Keratinocyte (primary cell): Measurements from ENCODE around the gene CREB3L2. TPM values are rescaled to one million over a fixed set of nuclear protein-coding genes. Genes with fewer than 3 reads are reported as not detected.
"Not testable (repeated sequence)": the region's sequence is repeated elsewhere in the genome, so short reads cannot be mapped to it uniquely, and the experiment has no call there.

Experiments
- DNase-seq: peaks from one replicate; pipeline ENCODE4 v3.0.0-alpha.2; 2011; ENCODE audit warnings: low read depth, missing footprints, low spot score
- FAIRE-seq: peaks from 2 replicates; lab custom pipeline; 2011; peaks lifted over from hg19 to GRCh38; lab: Jason Lieb, UNC
- H2AFZ ChIP-seq: 2 replicates; pipeline ENCODE4 v1.6.0; 2012; ENCODE audit warnings: low read length, control low read depth, inconsistent platforms; ENCODE audit not compliant: control insufficient read depth
- H3K27ac ChIP-seq: 2 replicates; pipeline ENCODE4 v1.5.1; 2011; ENCODE audit warnings: low read length; ENCODE audit not compliant: control insufficient read depth, insufficient read depth
- H3K27me3 ChIP-seq: 3 replicates; pipeline ENCODE4 v1.6.0; 2011; ENCODE audit warnings: low read length; ENCODE audit not compliant: control insufficient read depth, insufficient read depth; ENCODE audit errors: extremely low read depth
- H3K36me3 ChIP-seq, 2 experiments: 2 replicates in 1 of 2; 3 replicates in 1 of 2; pipeline ENCODE4 v1.5.1; 2011; ENCODE audit warnings: low read length in 2 of 2, mild to moderate bottlenecking in 1 of 2; ENCODE audit not compliant: control insufficient read depth in 2 of 2, insufficient read depth in 2 of 2; ENCODE audit errors: extremely low read depth in 1 of 2
- H3K4me1 ChIP-seq: 3 replicates; pipeline ENCODE4 v1.5.1; 2011; ENCODE audit warnings: low read length; ENCODE audit not compliant: control insufficient read depth, insufficient read depth; ENCODE audit errors: extremely low read depth
- H3K4me2 ChIP-seq: 3 replicates; pipeline ENCODE4 v1.6.0; 2011; ENCODE audit warnings: low read depth, low read length; ENCODE audit not compliant: control insufficient read depth, insufficient read depth; ENCODE audit errors: extremely low read depth
- H3K4me3 ChIP-seq, 3 experiments: fragments of 200-600 bp in 1 of 3; sonication (generic) in 1 of 3; 2 replicates in 2 of 3; 3 replicates in 1 of 3; pipeline ENCODE4 v1.5.1; 2011 to 2016; ENCODE audit warnings: low read length in 3 of 3, mild to moderate bottlenecking in 3 of 3, control low read depth in 2 of 3, inconsistent platforms in 1 of 3, low read depth in 1 of 3, mixed read lengths in 1 of 3, mixed run types in 1 of 3, moderate library complexity in 1 of 3; ENCODE audit not compliant: control insufficient read depth in 2 of 3, insufficient read depth in 2 of 3; ENCODE audit errors: extremely low read depth in 1 of 3
- H3K79me2 ChIP-seq: 2 replicates; pipeline ENCODE4 v1.6.0; 2012; ENCODE audit warnings: low read length; ENCODE audit not compliant: control insufficient read depth, insufficient read depth
- H3K9ac ChIP-seq: 3 replicates; pipeline ENCODE4 v1.6.0; 2011; ENCODE audit warnings: low read length; ENCODE audit not compliant: control insufficient read depth, insufficient read depth; ENCODE audit errors: extremely low read depth
- H3K9me1 ChIP-seq: 3 replicates; pipeline ENCODE4 v1.6.0; 2011; ENCODE audit warnings: low read length; ENCODE audit not compliant: control insufficient read depth, insufficient read depth; ENCODE audit errors: extremely low read depth
- H3K9me3 ChIP-seq: 2 replicates; pipeline ENCODE4 v1.5.1; 2012; ENCODE audit warnings: low read depth, low read length; ENCODE audit not compliant: control insufficient read depth
- H4K20me1 ChIP-seq: 3 replicates; pipeline ENCODE4 v1.6.0; 2011; ENCODE audit warnings: low read length; ENCODE audit not compliant: control insufficient read depth, insufficient read depth; ENCODE audit errors: extremely low read depth
- CTCF ChIP-seq, 3 experiments: IDR thresholded peaks in 1 of 3; conservative IDR thresholded peaks in 1 of 3; optimal IDR thresholded peaks in 1 of 3; 2 replicates in 2 of 3; 3 replicates in 1 of 3; pipeline versions ENCODE3 to v1.5.1; 2011; ENCODE audit warnings: low read length in 3 of 3, mild to moderate bottlenecking in 3 of 3, moderate library complexity in 2 of 3, control low read depth in 1 of 3, inconsistent platforms in 1 of 3; ENCODE audit not compliant: insufficient read depth in 2 of 3; ENCODE audit errors: extremely low read depth in 1 of 3
- EZH2 ChIP-seq: IDR thresholded peaks from one replicate; pipeline ENCODE4 v1.6.1; 2012; ENCODE audit warnings: inconsistent platforms, mild to moderate bottlenecking, low read length, moderate library complexity
- dilution Hi-C: fragments of 300-500 bp; cut with MboI; formaldehyde crosslinking; loops from one replicate; pipeline ENCODE4 v1.7.0; 2020; ENCODE audit warnings: low sequenced_read_pairs; ENCODE audit not compliant: extremely low pct_ligation_motif_present
- polyA plus RNA-seq, 5 experiments: library from polyadenylated mRNA; depleted of rRNA in 3 of 5; stranded (reverse) in 3 of 5; stranded (forward) in 1 of 5; unstranded in 1 of 5; fragments of >200 nt; gene quantifications; 1 replicate in 1 of 5; 2 replicates in 3 of 5; 3 replicates in 1 of 5; pipeline versions ENCODE4 v1.2.1 to v1.2.3, GENCODE V29; 2011 to 2012; ENCODE audit warnings: missing spikeins in 2 of 5, low read depth in 1 of 5, low replicate concordance in 1 of 5

Gene CREB3L2
- polyA plus RNA-seq, 1 donor (not counting 4 experiments of a cell fraction or from before 2014, with no cell fraction given), result 12.8 TPM

- no peak overlapping the region for H3K4me3 ChIP-seq
- FAIRE-seq (no peak), DNase-seq (no peak)
- H4K20me1 ChIP-seq, result no peaks in the 10 kb centered on the region
- H3K4me1 ChIP-seq, result no peaks in the 10 kb centered on the region
- no peak overlapping the region for H3K9ac ChIP-seq
- no peak overlapping the region for H2AFZ ChIP-seq
- H3K27ac ChIP-seq, result no peak overlapping the region
- H3K4me2 ChIP-seq, result no peak overlapping the region
- no peaks in the 10 kb centered on the region for H3K9me1 ChIP-seq
- H3K27me3 ChIP-seq, result no peaks in the 10 kb centered on the region
- no peaks in the 10 kb centered on the region for H3K79me2 ChIP-seq
- no peak for TF ChIP-seq EZH2
- no peak for TF ChIP-seq CTCF (optimal IDR thresholded peaks at IDR 0.05 in 1 of 3, IDR thresholded peaks at IDR 0.05 in 1 of 3, conservative IDR thresholded peaks at IDR 0.05 in 1 of 3; ENCODE audit: extremely low read depth in 1 of 3, insufficient read depth in 2 of 3, low read length in 3 of 3)
- H3K36me3 ChIP-seq, result no peaks in the 10 kb centered on the region
- H3K9me3 ChIP-seq, result no peaks in the 10 kb centered on the region
- dilution Hi-C loops, result no loop called here
Measured at GRCh38 chr7:138015096-138015495, 13.2 kb upstream of the CREB3L2 start.

DNA sequence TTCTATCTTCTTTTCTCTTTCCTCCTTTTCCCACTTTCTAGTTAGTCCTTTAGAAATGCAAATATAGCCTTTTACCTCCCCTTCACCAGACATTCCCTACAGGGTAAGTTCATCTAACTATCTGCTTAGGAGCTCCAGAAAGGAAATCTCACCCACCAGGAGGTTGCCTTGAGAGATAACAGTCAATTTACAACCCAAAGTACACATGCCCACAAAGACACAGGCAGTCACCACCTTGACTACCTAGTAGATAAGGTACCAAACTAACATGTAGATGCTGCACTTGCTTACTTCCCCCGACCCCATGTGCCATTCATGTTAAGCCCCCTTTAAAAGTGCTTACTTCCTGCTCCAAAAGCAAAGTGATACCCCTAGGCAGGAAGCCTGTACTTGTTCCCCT is 12.8 kb upstream of the CREB3L2 start:
- no peaks in the 10 kb centered on the region for H3K79me2 ChIP-seq
- no peaks in the 10 kb centered on the region for H3K27me3 ChIP-seq
- H3K9ac ChIP-seq, result no peak overlapping the region
- no peak overlapping the region for H3K27ac ChIP-seq
- dilution Hi-C loops, result no loop called here
- H4K20me1 ChIP-seq, result no peaks in the 10 kb centered on the region
- no peaks in the 10 kb centered on the region for H3K4me1 ChIP-seq
- H3K9me3 ChIP-seq, result no peaks in the 10 kb centered on the region
- no peak for DNase-seq
- no peak overlapping the region for H3K4me2 ChIP-seq
- no peaks in the 10 kb centered on the region for H3K36me3 ChIP-seq
- no peak for FAIRE-seq
- TF ChIP-seq EZH2 (no peak), CTCF (optimal IDR thresholded peaks at IDR 0.05 in 1 of 3, IDR thresholded peaks at IDR 0.05 in 1 of 3, conservative IDR thresholded peaks at IDR 0.05 in 1 of 3; ENCODE audit: extremely low read depth in 1 of 3, insufficient read depth in 2 of 3, low read length in 3 of 3) (no peak)
- H2AFZ ChIP-seq, result no peak overlapping the region
- no peaks in the 10 kb centered on the region for H3K9me1 ChIP-seq
- no peak overlapping the region for H3K4me3 ChIP-seq

- H4K20me1 ChIP-seq, H3K4me3 ChIP-seq, DNase-seq, FAIRE-seq, H3K9ac ChIP-seq, H2AFZ ChIP-seq, H3K9me3 ChIP-seq, dilution Hi-C loops, H3K36me3 ChIP-seq, H3K79me2 ChIP-seq, H3K27ac ChIP-seq, H3K9me1 ChIP-seq, H3K4me1 ChIP-seq, H3K4me2 ChIP-seq, H3K27me3 ChIP-seq: not testable (repeated sequence)
Measured at GRCh38 chr7:138014201-138014600, 12.3 kb upstream of the CREB3L2 start.
